Endothelial cell (in vitro differentiated cells): ENCODE measurements around the gene ZDHHC15. TPM values are rescaled to one million over a fixed set of nuclear protein-coding genes. Genes with fewer than 3 reads are reported as not detected.
"Not testable (repeated sequence)": the region's sequence is repeated elsewhere in the genome, so short reads cannot be mapped to it uniquely, and the experiment has no call there.

Experiments used
- DNase-seq: peaks from one replicate; pipeline ENCODE4 v3.0.0; 2021; ENCODE audit warnings: low spot score
- H3K27ac Mint-ChIP-seq: one replicate; pipeline ENCODE4 v1.8.0; 2021; ENCODE audit warnings: mixed read lengths, inconsistent platforms; ENCODE audit not compliant: unreplicated experiment
- H3K27me3 Mint-ChIP-seq: one replicate; pipeline ENCODE4 v1.8.0; 2021; ENCODE audit warnings: mild to moderate bottlenecking, moderate library complexity, mixed read lengths, inconsistent platforms; ENCODE audit not compliant: unreplicated experiment
- H3K36me3 Mint-ChIP-seq: one replicate; pipeline ENCODE4 v1.8.0; 2021; ENCODE audit warnings: mild to moderate bottlenecking, low read depth, mixed read lengths, inconsistent platforms; ENCODE audit not compliant: unreplicated experiment
- H3K4me1 Mint-ChIP-seq: one replicate; pipeline ENCODE4 v1.8.0; 2021; ENCODE audit warnings: mild to moderate bottlenecking, mixed read lengths, inconsistent platforms; ENCODE audit not compliant: unreplicated experiment
- H3K4me3 Mint-ChIP-seq: one replicate; pipeline ENCODE4 v1.8.0; 2021; ENCODE audit warnings: mild to moderate bottlenecking, mixed read lengths, inconsistent platforms; ENCODE audit not compliant: unreplicated experiment
- H3K9me3 Mint-ChIP-seq: one replicate; pipeline ENCODE4 v1.8.0; 2021; ENCODE audit warnings: mixed read lengths, inconsistent platforms; ENCODE audit not compliant: unreplicated experiment
- CTCF ChIP-seq: fragments of 200-600 bp; sonication (generic); IDR thresholded peaks from one replicate; pipeline ENCODE4 v1.5.0; 2021; ENCODE audit warnings: antibody characterized with exemption; ENCODE audit not compliant: unreplicated experiment
- total RNA-seq: library from RNA; stranded (reverse); fragmentation: NEBNext Ultra II Directional; extraction: Animal tissue kit (Norgen Biotek cat#: 25700); gene quantifications from one replicate; pipeline ENCODE4 v1.2.1, GENCODE V29; 2021; ENCODE audit not compliant: unreplicated experiment

Gene ZDHHC15
- total RNA-seq, 1 donor from 2014 or later = 3.7 TPM

- no peak overlapping the region for H3K4me3 Mint-ChIP-seq
- H3K27ac Mint-ChIP-seq = no peak overlapping the region
- no peak for TF ChIP-seq CTCF
- H3K9me3 Mint-ChIP-seq = no peaks in the 10 kb centered on the region
- no peaks in the 10 kb centered on the region for H3K4me1 Mint-ChIP-seq
- peaks cover 4% of the 10 kb centered on the region for H3K36me3 Mint-ChIP-seq
- DNase-seq = no peak
- no peaks in the 10 kb centered on the region for H3K27me3 Mint-ChIP-seq
Observed at GRCh38 chrX:75483933-75484332, 38.9 kb downstream of the ZDHHC15 start.

- H3K27ac Mint-ChIP-seq, H3K4me1 Mint-ChIP-seq, H3K27me3 Mint-ChIP-seq, H3K9me3 Mint-ChIP-seq, H3K4me3 Mint-ChIP-seq, H3K36me3 Mint-ChIP-seq, DNase-seq: not testable (repeated sequence)
Observed at GRCh38 chrX:75461780-75462179, 61.1 kb downstream of the ZDHHC15 start.

GRCh38 chrX:75421688-75422230 is 101.1 kb downstream of the ZDHHC15 start:
- no peaks in the 10 kb centered on the region for H3K9me3 Mint-ChIP-seq
- H3K27ac Mint-ChIP-seq = no peak overlapping the region
- no peak for DNase-seq
- TF ChIP-seq CTCF = no peak
- H3K36me3 Mint-ChIP-seq = no peaks in the 10 kb centered on the region
- peaks cover 2% of the 10 kb centered on the region for H3K27me3 Mint-ChIP-seq
- no peaks in the 10 kb centered on the region for H3K4me1 Mint-ChIP-seq
- no peak overlapping the region for H3K4me3 Mint-ChIP-seq

GRCh38 chrX:75407153-75407552 is 115.7 kb downstream of the ZDHHC15 start:
- not testable (repeated sequence) for DNase-seq, H3K4me3 Mint-ChIP-seq, H3K9me3 Mint-ChIP-seq, H3K4me1 Mint-ChIP-seq, H3K27me3 Mint-ChIP-seq, H3K27ac Mint-ChIP-seq
- H3K36me3 Mint-ChIP-seq = peaks cover 23% of the 10 kb centered on the region

GRCh38 chrX:75390470-75390869 is 132.4 kb downstream of the ZDHHC15 start:
- Mint-ChIP-seq H3K4me1 (no peaks in the 10 kb centered on the region), H3K27ac (no peak overlapping the region), H3K27me3 (no peaks in the 10 kb centered on the region), H3K9me3 (no peaks in the 10 kb centered on the region), H3K4me3 (no peak overlapping the region), H3K36me3 (peaks cover 15% of the 10 kb centered on the region)
- no peak for DNase-seq
- TF ChIP-seq CTCF = no peak

- H3K9me3 Mint-ChIP-seq = no peaks in the 10 kb centered on the region
- no peak for TF ChIP-seq CTCF
- no peak overlapping the region for H3K27ac Mint-ChIP-seq
- no peak for DNase-seq
- H3K27me3 Mint-ChIP-seq = peaks cover 2% of the 10 kb centered on the region
- H3K4me3 Mint-ChIP-seq = no peak overlapping the region
- H3K36me3 Mint-ChIP-seq = no peaks in the 10 kb centered on the region
- no peaks in the 10 kb centered on the region for H3K4me1 Mint-ChIP-seq
Observed at GRCh38 chrX:75369721-75370120, 153.1 kb downstream of the ZDHHC15 start.
